ENCODE data around the gene RPS6KA5. TPM values are rescaled to one million over a fixed set of nuclear protein-coding genes. Genes with fewer than 3 reads are reported as not detected.

The RPS6KA5 gene
- total RNA-seq, 1 experiment from 2014 or later = 1.9 TPM

GRCh38 chr14:90897022-90897421 is 163.4 kb downstream of the RPS6KA5 start:
- no peak for DNase-seq (ENCODE audit: low read depth in 1 of 2, low spot score in 2 of 2)
- H3K4me3 ChIP-seq = no peak overlapping the region
- H3K27ac ChIP-seq = no peak overlapping the region
- H3K27me3 ChIP-seq (replicated peaks) = no peaks in the 10 kb centered on the region
- H3K9me3 ChIP-seq (replicated peaks) = no peaks in the 10 kb centered on the region
- no peaks in the 10 kb centered on the region for H3K4me1 ChIP-seq (replicated peaks)
- no peaks in the 10 kb centered on the region for H3K36me3 ChIP-seq

GRCh38 chr14:90894241-90894640 is 166.2 kb downstream of the RPS6KA5 start:
- no peaks in the 10 kb centered on the region for H3K9me3 ChIP-seq (replicated peaks)
- no peaks in the 10 kb centered on the region for H3K36me3 ChIP-seq

GRCh38 chr14:90893510-90893909 is 166.9 kb downstream of the RPS6KA5 start:
- Histone ChIP-seq H3K27ac (no peak overlapping the region), H3K4me1 (replicated peaks) (no peaks in the 10 kb centered on the region), H3K9me3 (replicated peaks) (no peaks in the 10 kb centered on the region), H3K36me3 (no peaks in the 10 kb centered on the region), H3K27me3 (replicated peaks) (no peaks in the 10 kb centered on the region), H3K4me3 (no peak overlapping the region)
- no peak for DNase-seq (ENCODE audit: low read depth in 1 of 2, low spot score in 2 of 2)

More at GRCh38 chr14:90894241-90894640, 166.2 kb downstream of the RPS6KA5 start:
- H3K4me1 ChIP-seq (replicated peaks) = no peaks in the 10 kb centered on the region
- no peak for DNase-seq (ENCODE audit: low read depth in 1 of 2, low spot score in 2 of 2)
- no peaks in the 10 kb centered on the region for H3K27me3 ChIP-seq (replicated peaks)
- no peak overlapping the region for H3K4me3 ChIP-seq
- H3K27ac ChIP-seq = no peak overlapping the region

GRCh38 chr14:90892970-90893369 is 167.5 kb downstream of the RPS6KA5 start:
- Histone ChIP-seq H3K4me1 (replicated peaks) (no peaks in the 10 kb centered on the region), H3K27me3 (replicated peaks) (no peaks in the 10 kb centered on the region), H3K36me3 (no peaks in the 10 kb centered on the region), H3K9me3 (replicated peaks) (no peaks in the 10 kb centered on the region), H3K27ac (no peak overlapping the region), H3K4me3 (no peak overlapping the region)
- no peak for DNase-seq (ENCODE audit: low read depth in 1 of 2, low spot score in 2 of 2)

GRCh38 chr14:90891326-90891725 is 169.1 kb downstream of the RPS6KA5 start:
- Histone ChIP-seq H3K4me3 (no peak overlapping the region), H3K4me1 (replicated peaks) (no peaks in the 10 kb centered on the region), H3K36me3 (no peaks in the 10 kb centered on the region), H3K9me3 (replicated peaks) (no peaks in the 10 kb centered on the region), H3K27me3 (replicated peaks) (no peaks in the 10 kb centered on the region), H3K27ac (no peak overlapping the region)
- no peak for DNase-seq (ENCODE audit: low read depth in 1 of 2, low spot score in 2 of 2)

GRCh38 chr14:90890322-90891020 is 170.0 kb downstream of the RPS6KA5 start:
- DNase-seq (ENCODE audit: low read depth in 1 of 2, low spot score in 2 of 2) = no peak
- Histone ChIP-seq H3K27me3 (replicated peaks) (no peaks in the 10 kb centered on the region), H3K4me3 (no peak overlapping the region), H3K4me1 (replicated peaks) (no peaks in the 10 kb centered on the region), H3K27ac (no peak overlapping the region), H3K9me3 (replicated peaks) (no peaks in the 10 kb centered on the region), H3K36me3 (no peaks in the 10 kb centered on the region)

GRCh38 chr14:90886297-90886815 is 174.1 kb downstream of the RPS6KA5 start:
- no peak overlapping the region for H3K27ac ChIP-seq
- no peaks in the 10 kb centered on the region for H3K27me3 ChIP-seq (replicated peaks)
- H3K4me3 ChIP-seq = no peak overlapping the region
- no peak for DNase-seq (ENCODE audit: low read depth in 1 of 2, low spot score in 2 of 2)
- no peaks in the 10 kb centered on the region for H3K9me3 ChIP-seq (replicated peaks)
- H3K36me3 ChIP-seq = no peaks in the 10 kb centered on the region
- no peaks in the 10 kb centered on the region for H3K4me1 ChIP-seq (replicated peaks)

GRCh38 chr14:90883782-90884181 is 176.7 kb downstream of the RPS6KA5 start:
- no peaks in the 10 kb centered on the region for H3K36me3 ChIP-seq
- H3K4me1 ChIP-seq (replicated peaks) = no peaks in the 10 kb centered on the region
- no peak for DNase-seq (ENCODE audit: low read depth in 1 of 2, low spot score in 2 of 2)
- no peak overlapping the region for H3K27ac ChIP-seq
- no peaks in the 10 kb centered on the region for H3K9me3 ChIP-seq (replicated peaks)
- H3K4me3 ChIP-seq = no peak overlapping the region
- H3K27me3 ChIP-seq (replicated peaks) = no peaks in the 10 kb centered on the region

GRCh38 chr14:90883197-90883596 is 177.2 kb downstream of the RPS6KA5 start:
- H3K4me3 ChIP-seq = no peak overlapping the region

GRCh38 chr14:90880282-90880681 is 180.2 kb downstream of the RPS6KA5 start:
- Histone ChIP-seq H3K4me3 (no peak overlapping the region), H3K9me3 (replicated peaks) (no peaks in the 10 kb centered on the region)
- no peak for DNase-seq (ENCODE audit: low read depth in 1 of 2, low spot score in 2 of 2)

More at GRCh38 chr14:90883197-90883596, 177.2 kb downstream of the RPS6KA5 start:
- no peak for DNase-seq (ENCODE audit: low read depth in 1 of 2, low spot score in 2 of 2)
- no peaks in the 10 kb centered on the region for H3K27me3 ChIP-seq (replicated peaks)
- H3K36me3 ChIP-seq = no peaks in the 10 kb centered on the region
- no peak overlapping the region for H3K27ac ChIP-seq
- no peaks in the 10 kb centered on the region for H3K9me3 ChIP-seq (replicated peaks)
- H3K4me1 ChIP-seq (replicated peaks) = no peaks in the 10 kb centered on the region

GRCh38 chr14:90874599-90874998 is 185.8 kb downstream of the RPS6KA5 start:
- H3K27ac ChIP-seq = no peak overlapping the region
- H3K4me1 ChIP-seq (replicated peaks) = no peaks in the 10 kb centered on the region
- no peaks in the 10 kb centered on the region for H3K27me3 ChIP-seq (replicated peaks)
- no peak for DNase-seq (ENCODE audit: low read depth in 1 of 2, low spot score in 2 of 2)
- H3K9me3 ChIP-seq (replicated peaks) = no peaks in the 10 kb centered on the region
- H3K36me3 ChIP-seq = no peaks in the 10 kb centered on the region
- no peak overlapping the region for H3K4me3 ChIP-seq

More at GRCh38 chr14:90880282-90880681, 180.2 kb downstream of the RPS6KA5 start:
- no peaks in the 10 kb centered on the region for H3K4me1 ChIP-seq (replicated peaks)
- H3K27me3 ChIP-seq (replicated peaks) = no peaks in the 10 kb centered on the region
- H3K27ac ChIP-seq = no peak overlapping the region
- no peaks in the 10 kb centered on the region for H3K36me3 ChIP-seq

- Histone ChIP-seq H3K27me3 (replicated peaks) (no peaks in the 10 kb centered on the region), H3K27ac (no peak overlapping the region), H3K36me3 (no peaks in the 10 kb centered on the region), H3K4me3 (no peak overlapping the region), H3K4me1 (replicated peaks) (no peaks in the 10 kb centered on the region), H3K9me3 (replicated peaks) (no peaks in the 10 kb centered on the region)
- DNase-seq (ENCODE audit: low read depth in 1 of 2, low spot score in 2 of 2) = no peak
Measured at GRCh38 chr14:90871605-90872233, 188.7 kb downstream of the RPS6KA5 start.

- Histone ChIP-seq H3K4me1 (replicated peaks) (no peaks in the 10 kb centered on the region), H3K4me3 (no peak overlapping the region), H3K27me3 (replicated peaks) (no peaks in the 10 kb centered on the region), H3K9me3 (replicated peaks) (no peaks in the 10 kb centered on the region), H3K36me3 (no peaks in the 10 kb centered on the region), H3K27ac (no peak overlapping the region)
- no peak for DNase-seq (ENCODE audit: low read depth in 1 of 2, low spot score in 2 of 2)
Measured at GRCh38 chr14:90870950-90871604, 189.4 kb downstream of the RPS6KA5 start.

GRCh38 chr14:90867501-90867900 is 192.9 kb downstream of the RPS6KA5 start:
- Histone ChIP-seq H3K4me3 (no peak overlapping the region), H3K4me1 (replicated peaks) (no peaks in the 10 kb centered on the region), H3K27ac (no peak overlapping the region), H3K27me3 (replicated peaks) (no peaks in the 10 kb centered on the region), H3K9me3 (replicated peaks) (no peaks in the 10 kb centered on the region), H3K36me3 (no peaks in the 10 kb centered on the region)
- no peak for DNase-seq (ENCODE audit: low read depth in 1 of 2, low spot score in 2 of 2)

Data from SJSA1 (cell line).